NCI-H748 (cell line): ENCODE data around the gene VGLL4.
A peak's percentile ranks its signal among the peaks of the same experiment; 100 is the strongest.
"Not testable (repeated sequence)": the region's sequence is repeated elsewhere in the genome, so short reads cannot be mapped to it uniquely, and the experiment has no call there.

Experiments used
- DNase-seq: peaks from one replicate; lab custom pipeline; 2025; ENCODE audit not compliant: unreplicated experiment; lab: John Stamatoyannopoulos, UW

The VGLL4 gene

DNA sequence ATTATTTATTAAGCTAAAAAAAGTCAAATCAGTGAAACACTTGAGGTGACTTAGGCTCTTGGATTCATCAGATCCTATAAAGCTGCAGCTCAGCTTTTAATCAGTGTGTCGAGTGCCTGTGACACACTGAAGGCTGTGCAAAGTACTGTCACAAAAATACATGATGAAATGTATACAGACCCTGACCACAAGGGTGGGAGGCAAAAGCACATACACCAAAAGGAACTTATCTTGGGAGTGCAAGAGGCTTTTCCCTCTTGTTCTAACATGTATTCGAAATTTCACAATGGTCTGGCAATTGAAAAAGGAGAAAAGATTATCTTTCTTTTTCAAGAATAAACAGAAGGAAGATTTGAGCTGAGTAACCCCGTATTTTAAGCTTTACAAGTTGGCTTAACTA lies 35.9 kb downstream of the VGLL4 start:
- DNase-seq: no peak

DNA sequence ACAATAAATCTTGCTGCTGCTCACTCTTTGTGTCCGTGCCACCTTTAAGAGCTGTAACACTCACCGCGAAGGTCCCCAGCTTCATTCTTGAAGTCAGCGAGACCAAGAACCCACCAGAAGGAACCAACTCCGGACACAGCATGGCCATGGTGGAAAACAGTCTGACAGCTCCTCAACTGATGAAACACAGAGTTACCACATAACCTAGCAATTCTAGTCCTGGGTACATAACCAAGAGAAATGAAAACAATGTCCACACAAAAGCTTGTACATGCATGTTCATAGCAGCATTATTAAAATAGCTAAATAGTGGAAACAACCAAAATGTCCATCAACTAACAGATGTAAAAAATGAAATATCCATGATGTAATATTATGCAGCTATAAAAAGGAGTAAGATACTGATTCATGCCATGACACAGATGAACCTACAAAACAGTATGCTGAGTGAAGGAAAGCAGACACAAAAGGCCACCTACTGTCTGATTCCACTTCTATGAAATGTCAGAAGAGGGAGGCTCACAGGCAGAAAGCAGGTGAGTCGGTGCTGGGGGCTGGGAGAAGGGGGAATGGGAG lies 36.8 kb downstream of the VGLL4 start:
- no peak for DNase-seq

DNA sequence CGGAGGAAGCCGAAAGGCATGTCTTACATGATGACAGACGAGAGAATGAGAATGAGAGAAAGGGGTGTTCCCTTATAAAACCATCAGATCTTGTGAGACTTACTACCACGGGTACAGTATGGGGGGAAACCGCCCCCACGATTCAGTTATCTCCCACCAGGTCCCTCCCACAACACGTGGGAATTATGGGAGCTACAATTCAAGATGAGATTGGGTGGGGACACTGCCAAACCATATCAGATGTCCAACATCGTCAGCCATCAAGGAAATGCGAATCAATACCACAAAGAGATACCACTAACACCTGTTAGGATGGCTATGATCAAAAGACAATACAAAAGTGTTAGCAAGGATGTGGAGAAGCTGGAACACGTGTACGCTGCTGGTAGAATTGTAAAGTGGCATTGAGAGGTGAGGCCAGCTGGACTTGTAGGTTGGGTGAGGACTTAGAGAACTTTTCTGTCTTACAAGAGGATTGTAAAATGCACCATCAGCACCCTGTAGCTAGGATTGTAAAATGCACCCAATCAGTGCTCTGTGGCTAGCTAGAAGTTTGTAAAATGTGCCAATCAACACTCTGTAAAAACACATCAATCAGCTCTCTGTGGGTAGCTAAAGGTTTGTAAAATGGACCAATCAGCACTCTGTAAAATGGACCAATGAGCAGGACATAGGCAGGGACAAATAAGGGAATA lies 37.5 kb downstream of the VGLL4 start:
- no peak for DNase-seq

DNA sequence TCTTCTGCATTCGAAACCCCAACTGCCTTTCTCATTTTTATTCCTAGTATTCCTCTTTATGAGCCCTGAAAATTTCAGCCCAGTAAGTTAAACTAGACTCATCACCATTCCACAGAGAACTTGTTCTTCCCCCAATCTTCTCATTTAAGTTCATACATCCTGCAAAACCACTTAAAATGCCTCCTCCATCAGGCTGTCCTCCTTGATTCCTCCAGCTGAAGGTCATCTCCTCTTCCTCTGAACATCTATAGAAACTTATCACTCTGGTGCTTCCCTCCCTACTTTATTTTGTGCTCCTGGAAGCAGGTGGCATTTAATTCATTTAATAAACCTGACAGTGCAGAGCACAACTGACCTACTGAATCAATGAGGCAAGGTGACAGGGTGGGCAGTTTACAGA lies 38.3 kb downstream of the VGLL4 start:
- DNase-seq: no peak

DNA sequence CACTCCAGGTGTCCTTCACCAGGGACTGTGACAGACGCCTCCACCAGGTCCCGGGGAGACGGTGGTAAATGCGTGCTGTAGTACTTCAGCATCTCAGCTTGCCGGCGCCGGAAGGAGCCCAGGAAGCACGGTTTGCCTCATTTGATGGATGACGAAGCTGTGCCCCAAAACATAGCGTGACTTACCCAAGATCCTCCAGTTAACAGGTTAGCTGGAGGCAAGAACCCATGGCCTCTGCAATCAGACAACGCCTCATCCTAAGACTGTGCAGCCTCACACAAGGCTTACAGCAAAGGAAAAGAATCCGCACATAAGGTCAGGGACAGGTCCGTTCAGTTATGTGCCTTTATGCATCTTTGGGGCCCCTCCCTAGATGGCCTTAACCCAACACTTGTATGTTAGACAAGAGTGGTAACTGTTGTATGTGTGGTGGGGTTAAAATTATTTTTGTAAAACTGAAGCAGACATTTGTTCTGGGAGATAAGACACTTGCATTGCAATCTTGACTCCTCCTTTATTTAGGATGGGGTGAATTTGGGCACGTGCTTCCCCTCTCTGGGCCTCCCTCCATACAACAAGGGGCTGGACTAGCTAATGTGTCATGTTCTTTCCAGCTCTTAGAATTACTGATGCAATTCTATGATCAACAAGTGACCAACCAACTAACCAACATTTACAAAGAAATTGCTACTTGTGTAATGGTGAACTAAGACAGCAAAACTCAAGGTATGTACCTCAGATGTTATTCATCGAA lies 39.4 kb downstream of the VGLL4 start:
- DNase-seq: no peak

DNA sequence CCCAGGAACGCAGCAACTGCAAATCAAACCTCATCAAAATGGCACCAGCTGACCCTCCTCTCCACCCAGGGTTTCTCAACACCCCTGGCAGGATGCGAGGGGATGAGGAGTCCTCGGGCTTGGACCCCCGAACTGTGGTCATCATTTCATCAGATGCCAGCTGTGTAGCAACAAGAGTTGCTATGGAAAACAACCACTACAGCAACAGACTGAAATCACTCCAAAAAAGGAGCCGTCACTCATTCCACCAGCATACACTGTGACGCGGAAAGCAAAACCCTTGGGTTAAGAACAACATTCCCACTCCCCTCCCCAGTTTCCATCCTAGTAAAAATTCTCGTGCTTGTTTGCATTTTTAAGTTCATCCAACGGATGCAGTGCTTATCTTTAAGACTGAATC lies 40.1 kb downstream of the VGLL4 start:
- no peak for DNase-seq

DNA sequence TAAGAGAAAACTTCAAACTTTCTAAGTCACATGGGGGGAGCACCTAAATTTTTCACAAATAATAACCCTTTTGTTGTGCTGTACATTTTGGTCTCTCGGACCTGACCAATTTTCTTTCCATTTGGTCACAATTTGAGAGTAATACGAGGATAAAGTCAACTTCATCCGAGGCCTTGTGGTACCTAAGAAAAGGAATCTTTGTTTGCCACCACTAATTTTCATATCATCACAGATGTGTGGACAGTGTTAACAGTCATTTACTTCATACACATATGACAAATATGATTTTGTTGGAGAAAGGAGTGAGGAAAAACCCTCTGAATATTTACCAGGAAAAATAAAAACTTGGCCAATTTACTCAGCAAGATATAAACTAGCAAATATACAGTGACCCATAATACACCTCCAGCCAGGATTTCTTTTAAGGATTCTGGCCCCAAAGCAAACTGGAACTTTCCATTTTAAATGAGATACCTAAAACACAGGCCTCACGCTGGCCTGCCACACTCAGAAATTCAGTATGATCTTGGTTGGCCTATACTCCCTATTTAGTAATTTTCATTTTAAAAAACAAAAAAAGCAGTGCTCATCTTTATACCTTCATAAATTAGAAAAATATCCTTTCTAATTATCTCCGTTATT lies 40.7 kb downstream of the VGLL4 start:
- DNase-seq: no peak

DNA sequence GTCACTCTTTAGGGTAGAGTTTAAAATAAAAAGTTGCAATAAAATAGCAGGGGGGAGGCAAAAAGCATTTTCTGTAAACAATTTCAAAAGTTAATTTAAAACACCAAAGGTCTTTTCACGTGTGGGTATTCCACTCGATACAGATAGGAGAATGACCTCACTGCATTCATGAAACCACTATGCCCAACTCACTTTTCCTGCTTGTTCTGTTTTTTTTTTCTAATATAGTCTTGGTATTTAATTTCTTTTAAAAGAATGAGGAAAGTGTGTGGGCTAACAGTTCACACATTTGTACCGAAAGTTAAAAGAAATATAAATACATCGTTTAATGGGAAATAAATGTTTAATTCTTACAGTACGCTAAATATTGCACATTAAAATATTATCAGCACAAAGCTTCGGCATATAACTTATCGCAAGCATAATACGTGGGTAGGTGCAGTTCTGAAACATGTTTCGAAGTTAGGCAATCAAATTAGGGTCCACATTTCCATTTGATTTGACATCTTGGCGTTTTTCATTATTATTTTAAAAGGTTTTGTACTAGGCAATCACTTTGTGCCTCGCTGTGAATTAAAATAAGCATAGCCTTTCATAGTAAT lies 41.4 kb downstream of the VGLL4 start:
- DNase-seq: no peak

DNA sequence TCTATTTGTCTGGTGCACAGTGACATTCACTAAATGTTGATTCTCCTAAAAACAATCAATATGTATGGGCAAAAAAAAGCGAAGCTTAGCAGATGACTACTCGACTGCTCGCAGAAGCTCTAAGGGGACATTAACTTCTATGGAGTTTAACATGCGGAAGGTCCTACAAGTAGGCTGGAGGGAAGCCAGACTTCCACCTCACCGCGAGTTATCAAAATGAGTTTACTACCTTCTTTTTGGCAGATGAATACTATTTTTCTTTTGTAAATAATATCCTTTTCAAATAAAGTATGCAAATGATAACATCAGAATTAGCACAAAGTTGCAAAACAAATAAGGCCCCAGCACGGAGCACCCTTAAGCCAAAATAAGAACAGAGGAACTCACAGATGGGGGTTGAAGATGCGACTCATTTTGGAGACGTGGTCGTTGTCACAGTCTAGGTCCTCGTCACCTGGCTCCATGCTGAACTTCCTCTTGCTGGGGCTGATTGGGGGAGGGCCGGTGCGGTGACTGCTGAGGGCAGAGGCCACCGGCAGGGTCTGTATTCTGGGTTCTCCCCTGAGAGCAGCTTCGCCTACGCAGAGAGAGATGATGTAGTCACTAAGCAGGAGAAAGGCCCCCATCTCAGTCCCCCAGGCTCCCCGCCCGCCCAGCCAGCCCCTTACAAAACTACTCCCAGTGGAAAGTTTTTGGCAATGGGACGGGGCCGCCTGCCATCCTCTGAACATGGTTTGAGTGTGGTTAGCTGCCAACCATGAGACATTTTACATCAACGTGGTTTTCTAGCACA lies 42.1 kb downstream of the VGLL4 start:
- DNase-seq: no peak

DNA sequence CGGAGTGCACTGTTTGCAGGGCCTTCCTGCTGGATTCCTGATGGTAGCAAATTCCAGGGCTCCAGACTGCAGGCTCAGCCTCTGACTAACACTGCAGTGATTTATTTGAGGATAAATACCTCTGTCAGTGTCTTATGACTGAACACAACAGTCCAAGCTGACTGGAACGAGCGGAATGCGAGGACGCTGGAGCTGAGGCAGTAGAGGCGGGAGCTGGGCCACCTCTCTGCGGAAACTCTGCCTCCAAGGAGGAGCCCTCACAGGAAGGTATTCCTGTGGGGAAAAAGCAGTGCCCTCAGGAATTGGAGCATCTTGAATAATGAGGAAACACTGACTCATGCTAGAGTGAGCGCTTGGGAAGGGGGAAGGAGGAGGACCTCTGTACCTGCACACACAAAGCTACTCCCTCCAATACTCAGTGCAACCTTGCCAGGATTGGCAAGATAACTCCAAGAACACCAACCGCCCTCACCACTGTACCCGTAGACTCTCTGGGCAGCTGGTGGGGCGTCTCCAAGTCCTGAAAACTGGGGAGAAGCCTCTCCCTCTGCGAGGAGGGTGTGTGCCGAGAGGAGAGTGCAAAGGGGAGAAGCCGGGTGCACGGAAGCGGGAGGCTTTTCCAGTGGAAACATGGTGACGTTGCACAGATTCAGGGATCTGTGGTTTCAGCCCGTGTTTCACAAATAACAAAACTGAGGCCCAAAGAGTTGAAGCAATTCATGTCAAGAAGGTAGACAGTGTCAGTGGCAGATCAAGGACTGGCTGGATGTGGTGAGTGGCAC lies 43.0 kb downstream of the VGLL4 start:
- DNase-seq: no peak

DNA sequence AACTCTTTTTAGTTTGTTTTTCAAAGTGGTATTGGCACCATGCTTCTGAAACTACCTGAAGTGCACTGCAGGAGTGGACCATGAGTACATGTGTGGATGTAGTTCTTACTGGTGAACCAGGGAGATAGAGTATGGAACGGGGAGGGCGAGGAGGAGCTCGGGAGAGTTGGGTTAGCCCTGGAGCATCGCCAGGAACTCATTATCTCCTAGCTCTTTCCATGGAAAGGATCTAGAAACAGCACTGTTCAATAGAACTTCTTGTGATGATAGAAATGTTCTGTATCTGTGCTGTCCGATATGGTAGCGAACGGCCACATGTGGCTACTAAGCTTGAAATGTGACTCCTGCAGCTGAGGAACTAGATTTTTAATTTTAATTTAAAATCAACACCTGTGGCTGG lies 47.3 kb downstream of the VGLL4 start:
- no peak for DNase-seq

DNA sequence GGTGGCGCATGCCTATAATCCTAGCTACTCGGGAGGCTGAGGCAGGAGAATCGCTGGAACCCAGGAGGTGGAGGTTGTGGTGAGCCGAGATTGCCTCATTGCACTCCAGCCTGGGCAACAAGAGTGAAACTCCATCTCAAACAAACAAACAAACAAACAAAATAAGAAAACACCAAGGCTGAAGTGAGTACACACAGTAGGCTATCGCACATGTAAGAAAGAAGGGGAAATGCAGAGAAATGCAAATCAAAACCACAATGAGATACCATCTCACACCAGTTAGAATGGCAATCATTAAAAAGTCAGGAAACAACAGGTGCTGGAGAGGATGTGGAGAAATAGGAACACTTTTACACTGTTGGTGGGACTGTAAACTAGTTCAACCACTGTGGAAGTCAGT lies 48.7 kb downstream of the VGLL4 start:
- DNase-seq: not testable (repeated sequence)

DNA sequence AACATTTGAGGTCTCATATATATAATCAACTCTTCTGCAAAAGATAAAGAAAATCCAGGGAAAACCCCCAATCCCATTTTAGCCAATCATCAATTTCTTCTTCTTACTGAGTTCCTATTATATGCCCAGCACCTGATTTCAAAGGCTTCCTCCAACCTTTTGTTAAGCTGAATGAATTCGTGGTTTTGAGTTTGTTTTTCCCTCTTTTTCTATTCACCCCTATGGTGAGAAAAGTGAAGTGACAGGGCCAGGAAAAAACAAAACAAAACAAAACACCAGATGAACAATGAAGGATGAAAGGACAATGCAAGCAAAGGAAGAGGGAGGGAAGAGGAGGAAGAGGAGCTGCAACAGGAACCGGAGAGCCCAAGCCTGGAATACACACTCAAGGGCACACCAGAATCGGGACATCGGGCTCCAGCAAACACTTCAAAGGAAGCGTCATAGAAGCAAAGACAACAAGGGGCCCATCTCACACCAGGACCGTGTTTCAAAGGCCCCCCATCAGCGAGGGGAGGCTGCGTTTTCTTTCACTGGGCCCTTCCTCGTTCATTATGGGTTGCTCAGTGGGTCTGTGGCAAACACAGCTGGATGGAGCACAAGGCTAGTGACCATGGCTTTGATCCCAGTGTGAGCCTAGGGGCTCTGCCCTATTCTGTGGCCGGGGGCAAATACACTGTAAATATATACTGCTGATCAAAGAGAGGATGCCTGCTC lies 50.2 kb downstream of the VGLL4 start:
- no peak for DNase-seq

DNA sequence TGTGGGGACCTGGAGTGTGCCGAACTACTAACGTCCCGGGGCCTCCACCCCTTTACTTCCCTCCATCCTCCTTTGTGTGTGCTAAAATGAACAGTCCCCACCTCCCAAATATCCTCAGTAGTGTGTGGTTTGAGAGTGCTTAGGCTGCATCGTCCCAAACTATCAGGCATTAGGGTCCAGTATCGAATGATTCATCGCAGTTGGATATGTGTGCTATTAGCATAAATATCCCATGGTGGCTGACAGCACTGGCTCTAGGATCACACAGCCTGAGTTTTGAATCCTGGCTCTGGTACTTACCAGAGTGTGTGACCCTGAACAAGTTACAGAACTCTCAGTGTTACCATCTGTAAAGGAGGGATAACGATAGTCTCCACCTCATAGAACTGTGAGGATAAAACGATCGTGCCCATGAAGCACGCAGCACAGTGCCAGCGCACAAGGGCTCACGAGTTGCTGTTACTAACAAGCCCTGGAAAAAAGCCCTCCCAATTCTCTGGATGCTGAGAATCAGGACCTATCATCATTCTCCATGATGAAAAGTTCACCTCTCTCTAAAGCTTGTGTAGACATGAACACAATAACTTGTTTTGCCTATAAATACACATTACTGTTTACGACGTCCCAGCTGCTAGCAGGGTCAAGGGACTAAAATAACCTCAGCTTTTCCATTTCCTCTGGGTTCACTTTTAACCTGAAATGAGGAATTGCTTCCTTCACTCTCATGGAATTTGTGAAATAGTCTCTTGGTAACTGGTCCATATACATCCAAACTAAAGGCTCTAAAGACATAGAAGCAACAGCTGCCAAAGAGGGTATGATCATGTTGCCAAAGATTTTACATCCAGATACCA lies 51.0 kb downstream of the VGLL4 start:
- no peak for DNase-seq

DNA sequence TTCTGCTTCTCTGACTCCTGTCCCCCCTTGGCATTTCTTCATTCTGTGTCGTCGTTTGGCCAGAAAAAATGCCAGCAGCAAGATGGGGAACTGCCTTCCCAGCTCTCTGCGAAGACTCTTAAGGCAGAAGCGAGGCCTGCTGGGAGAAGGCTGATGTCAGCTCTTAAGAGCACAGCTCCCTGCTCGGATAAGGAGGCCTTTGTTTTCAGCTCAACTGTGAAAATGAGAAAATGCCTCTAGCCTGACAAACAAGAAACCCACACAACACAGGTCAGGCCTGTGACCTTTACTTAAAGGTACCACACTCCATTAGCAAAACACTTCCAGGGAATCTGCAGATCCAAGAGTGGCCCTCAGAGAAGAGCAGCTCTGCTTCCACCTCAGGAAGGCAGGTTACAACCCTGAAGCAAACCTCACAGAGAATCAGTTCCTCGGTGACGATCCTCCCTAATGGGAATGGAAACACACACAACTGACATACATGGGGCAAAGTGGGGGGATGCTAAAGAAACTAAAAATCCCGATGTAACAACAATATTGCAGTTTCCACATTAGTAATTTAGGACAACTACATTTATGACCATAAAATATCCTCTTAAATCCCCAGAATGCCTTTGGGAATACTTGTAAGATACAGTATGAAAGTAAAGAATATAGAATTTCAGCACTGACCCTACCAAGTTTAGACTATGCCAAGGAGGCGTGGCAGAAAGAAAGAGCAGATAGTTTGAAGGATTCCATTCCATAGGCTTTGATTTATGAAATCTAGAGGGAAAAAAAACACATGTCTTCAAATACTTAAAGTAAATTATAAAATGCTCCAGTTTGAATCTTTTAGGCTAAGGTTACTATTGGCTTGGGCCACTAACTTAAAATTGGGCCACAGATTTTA lies 52.1 kb downstream of the VGLL4 start:
- DNase-seq: peak; percentile 47

DNA sequence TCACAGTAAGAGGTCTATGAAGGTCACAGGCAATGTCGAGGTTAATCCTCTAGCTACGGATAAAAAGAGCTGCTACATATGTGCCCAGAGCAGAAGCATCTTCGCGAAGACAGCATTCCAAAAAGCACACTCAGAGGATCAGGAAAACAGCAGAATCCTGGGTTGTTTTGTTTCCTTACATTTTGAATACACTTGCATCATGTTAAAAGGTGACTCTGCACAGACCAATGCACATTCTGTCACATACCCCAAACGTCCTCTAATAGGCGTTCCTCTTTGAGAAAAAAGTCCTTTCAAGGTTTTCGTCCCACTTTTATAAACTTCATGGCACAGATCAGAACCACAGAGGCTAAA lies 52.7 kb downstream of the VGLL4 start:
- DNase-seq: no peak

DNA sequence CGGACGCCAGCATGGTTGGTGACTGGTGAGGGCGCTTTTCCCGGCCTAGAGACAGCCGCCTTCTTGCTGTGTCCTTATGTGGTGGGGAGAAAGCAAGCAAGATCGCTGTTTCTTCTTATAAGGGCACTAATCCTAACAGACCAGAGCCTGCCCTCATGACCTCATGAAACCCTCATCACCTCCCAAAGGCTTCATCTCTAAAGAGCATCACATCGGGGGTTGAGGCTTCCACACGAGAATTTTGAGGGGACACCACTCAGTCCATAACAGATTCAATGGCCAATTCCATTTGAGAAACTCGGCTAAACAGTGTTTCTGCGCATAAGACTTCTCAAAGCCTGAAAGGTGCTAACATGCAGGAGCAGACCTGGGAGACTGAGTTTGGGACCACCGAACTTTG lies 54.0 kb downstream of the VGLL4 start:
- no peak for DNase-seq

DNA sequence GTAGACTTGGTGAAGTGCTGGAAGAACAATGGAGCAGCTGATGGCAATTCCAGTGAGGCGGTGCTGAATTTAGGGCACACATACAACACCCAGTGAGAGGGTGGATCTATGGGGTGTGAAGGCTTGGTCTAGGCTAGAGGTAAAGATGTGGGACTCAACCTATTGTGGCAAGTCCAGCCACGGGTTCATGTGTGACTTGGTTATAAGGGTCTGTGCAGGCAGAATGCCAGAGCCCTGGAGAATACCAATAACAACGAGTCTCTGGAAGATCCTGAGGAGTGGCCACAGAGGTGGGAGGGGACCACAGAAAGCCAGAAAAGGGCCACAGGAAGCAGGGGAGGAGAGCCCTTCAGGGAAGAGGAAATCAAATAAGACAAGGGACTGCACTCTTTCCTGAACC lies 55.0 kb downstream of the VGLL4 start:
- DNase-seq: no peak
